HCT116 (cell line): Measurements from ENCODE around the gene FAM118A.

Source experiments
- EZH2 ChIP-seq: fragments of 200-600 bp; sonication (generic); IDR thresholded peaks from 2 replicates; pipeline ENCODE4 v1.6.1; 2017; ENCODE audit warnings: antibody characterized with exemption, mixed run types
- ZNF274 ChIP-seq: fragments of 200-500 bp; sonication (Bioruptor generic); IDR thresholded peaks from 2 replicates; pipeline ENCODE4 v1.6.1; 2014; ENCODE audit warnings: mild to moderate bottlenecking, low read depth, low read length, inconsistent platforms
- TF ChIP-seq, protein P1 (sequence below), 3 experiments: fragments of 200-600 bp in 1 of 3; sonication (generic) in 1 of 3; IDR thresholded peaks in 2 of 3; conservative IDR thresholded peaks in 1 of 3; 2 replicates each; pipeline ENCODE4 v1.5.1; 2012 to 2017; ENCODE audit warnings: low read depth in 2 of 3, low read length in 2 of 3, antibody characterized with exemption in 1 of 3, borderline replicate concordance in 1 of 3, control low read depth in 1 of 3, mild to moderate bottlenecking in 1 of 3, mixed read lengths in 1 of 3, mixed run types in 1 of 3, moderate library complexity in 1 of 3; ENCODE audit not compliant: insufficient read depth in 1 of 3
- TF ChIP-seq, protein P2 (sequence below): IDR thresholded peaks from 2 replicates; pipeline ENCODE4 v1.6.1; 2012; ENCODE audit warnings: low read depth

- TF ChIP-seq, protein P1, sequence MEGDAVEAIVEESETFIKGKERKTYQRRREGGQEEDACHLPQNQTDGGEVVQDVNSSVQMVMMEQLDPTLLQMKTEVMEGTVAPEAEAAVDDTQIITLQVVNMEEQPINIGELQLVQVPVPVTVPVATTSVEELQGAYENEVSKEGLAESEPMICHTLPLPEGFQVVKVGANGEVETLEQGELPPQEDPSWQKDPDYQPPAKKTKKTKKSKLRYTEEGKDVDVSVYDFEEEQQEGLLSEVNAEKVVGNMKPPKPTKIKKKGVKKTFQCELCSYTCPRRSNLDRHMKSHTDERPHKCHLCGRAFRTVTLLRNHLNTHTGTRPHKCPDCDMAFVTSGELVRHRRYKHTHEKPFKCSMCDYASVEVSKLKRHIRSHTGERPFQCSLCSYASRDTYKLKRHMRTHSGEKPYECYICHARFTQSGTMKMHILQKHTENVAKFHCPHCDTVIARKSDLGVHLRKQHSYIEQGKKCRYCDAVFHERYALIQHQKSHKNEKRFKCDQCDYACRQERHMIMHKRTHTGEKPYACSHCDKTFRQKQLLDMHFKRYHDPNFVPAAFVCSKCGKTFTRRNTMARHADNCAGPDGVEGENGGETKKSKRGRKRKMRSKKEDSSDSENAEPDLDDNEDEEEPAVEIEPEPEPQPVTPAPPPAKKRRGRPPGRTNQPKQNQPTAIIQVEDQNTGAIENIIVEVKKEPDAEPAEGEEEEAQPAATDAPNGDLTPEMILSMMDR (IDR thresholded peaks at IDR 0.05 in 2 of 3, conservative IDR thresholded peaks at IDR 0.05 in 1 of 3; ENCODE audit: borderline replicate concordance in 1 of 3, insufficient read depth in 1 of 3, low read depth in 2 of 3, low read length in 2 of 3): no peak
- TF ChIP-seq, protein P2, sequence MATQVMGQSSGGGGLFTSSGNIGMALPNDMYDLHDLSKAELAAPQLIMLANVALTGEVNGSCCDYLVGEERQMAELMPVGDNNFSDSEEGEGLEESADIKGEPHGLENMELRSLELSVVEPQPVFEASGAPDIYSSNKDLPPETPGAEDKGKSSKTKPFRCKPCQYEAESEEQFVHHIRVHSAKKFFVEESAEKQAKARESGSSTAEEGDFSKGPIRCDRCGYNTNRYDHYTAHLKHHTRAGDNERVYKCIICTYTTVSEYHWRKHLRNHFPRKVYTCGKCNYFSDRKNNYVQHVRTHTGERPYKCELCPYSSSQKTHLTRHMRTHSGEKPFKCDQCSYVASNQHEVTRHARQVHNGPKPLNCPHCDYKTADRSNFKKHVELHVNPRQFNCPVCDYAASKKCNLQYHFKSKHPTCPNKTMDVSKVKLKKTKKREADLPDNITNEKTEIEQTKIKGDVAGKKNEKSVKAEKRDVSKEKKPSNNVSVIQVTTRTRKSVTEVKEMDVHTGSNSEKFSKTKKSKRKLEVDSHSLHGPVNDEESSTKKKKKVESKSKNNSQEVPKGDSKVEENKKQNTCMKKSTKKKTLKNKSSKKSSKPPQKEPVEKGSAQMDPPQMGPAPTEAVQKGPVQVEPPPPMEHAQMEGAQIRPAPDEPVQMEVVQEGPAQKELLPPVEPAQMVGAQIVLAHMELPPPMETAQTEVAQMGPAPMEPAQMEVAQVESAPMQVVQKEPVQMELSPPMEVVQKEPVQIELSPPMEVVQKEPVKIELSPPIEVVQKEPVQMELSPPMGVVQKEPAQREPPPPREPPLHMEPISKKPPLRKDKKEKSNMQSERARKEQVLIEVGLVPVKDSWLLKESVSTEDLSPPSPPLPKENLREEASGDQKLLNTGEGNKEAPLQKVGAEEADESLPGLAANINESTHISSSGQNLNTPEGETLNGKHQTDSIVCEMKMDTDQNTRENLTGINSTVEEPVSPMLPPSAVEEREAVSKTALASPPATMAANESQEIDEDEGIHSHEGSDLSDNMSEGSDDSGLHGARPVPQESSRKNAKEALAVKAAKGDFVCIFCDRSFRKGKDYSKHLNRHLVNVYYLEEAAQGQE: no peak
- TF ChIP-seq EZH2 (no peak), ZNF274 (no peak)
These were observed 10.7 kb upstream of the FAM118A start for GRCh38 chr22:45298934-45299505.
